HL-60/S4 treated with phorbol 12-myristate 13-acetate at 8.2 ng/mL for 4 days and 3 days (cell line): ENCODE results near the gene MTMR12.

Experiments
- in situ Hi-C: fragments of 300-500 bp; cut with MboI; formaldehyde crosslinking; loops from 2 replicates; pipeline ENCODE4 v1.15.0; 2022; ENCODE audit warnings: low sequenced_read_pairs

The MTMR12 gene

DNA sequence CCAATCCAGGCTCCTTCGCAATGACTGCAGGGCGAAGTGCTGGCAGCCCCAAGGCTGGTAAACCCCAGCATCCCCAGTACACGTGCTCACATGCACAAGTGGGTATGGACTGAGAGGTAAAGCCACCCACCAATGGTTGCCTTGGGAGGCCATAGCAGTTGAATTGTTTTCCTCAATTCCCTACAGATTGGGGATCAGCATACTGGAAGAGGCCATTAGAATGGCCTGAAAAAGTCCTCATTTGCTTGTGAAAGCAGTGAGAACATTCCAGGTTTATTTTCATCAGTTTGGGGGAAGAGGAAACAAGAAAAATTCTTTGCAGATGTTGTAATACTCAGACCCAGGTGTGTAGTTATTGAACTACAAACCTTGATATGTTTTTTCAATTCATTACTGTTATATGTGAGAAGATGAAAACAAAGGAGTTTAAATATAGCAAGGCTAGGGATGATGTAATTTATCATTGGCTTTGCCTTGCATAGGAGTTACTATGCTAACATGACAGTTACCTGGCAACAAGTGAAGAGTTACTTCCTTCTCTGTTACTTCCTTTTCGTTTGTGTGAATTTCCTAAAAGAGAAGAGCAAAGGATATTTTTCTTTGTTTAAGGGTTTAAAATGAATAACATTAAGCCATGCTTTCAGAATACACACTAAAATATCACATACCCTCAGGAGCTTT lies 36.4 kb downstream of the MTMR12 start:
- in situ Hi-C loops: no loop called here

DNA sequence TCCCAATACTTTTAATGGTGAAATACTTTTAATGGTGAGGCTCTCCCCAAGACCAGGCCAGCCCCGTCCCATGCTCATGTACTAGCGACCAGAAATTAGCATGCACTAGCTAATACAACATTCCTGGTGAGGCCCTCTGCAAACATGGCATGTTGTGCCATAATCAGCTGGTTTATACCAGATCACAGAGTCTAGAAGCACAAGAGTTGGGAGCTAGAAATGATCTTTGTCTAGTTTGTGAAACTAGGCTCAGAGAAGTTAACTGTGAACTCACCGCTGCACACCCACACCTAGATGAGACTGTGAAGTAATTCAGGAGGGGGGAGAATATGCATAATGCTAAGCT lies 37.4 kb downstream of the MTMR12 start:
- in situ Hi-C loops: no loop called here

DNA sequence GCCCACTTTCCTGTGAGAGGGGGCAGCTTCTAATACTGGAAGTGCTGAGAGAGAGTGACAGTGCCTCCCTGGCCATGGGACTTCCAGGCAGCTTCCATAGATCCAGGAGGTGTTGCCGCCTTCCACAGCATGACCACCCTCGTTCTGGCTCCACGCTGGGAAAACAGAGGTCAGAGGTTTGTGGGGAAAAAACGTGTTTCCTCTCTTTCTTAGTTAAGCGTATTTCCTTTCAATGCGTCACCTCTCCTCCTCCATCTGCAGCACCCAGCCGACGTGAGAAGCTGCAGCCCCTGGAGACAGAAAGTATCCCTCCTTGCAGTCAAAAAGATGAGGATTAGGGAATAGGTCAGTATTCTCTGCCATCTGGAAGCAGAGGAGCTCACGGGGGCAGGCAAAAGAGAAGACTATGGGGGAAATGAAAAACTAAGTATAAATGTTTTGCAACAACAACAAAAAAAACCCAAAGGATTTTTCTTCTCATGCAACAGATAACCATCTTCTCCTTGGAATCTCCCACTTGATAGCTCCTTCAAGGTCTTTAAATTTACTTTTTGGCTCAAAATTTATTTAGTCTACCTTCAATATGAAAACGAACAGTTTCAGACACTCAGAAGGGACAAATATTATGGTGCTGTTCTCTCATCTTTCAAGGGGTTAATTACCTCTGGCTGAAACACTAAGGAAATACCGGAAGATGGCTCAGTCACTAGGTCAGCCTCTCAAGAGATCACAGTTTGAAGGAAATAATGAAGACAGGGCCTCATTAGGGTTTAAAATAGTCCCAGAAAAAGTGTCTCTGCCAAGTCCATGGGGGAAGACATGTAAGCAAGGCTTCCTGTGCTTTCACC lies 38.0 kb downstream of the MTMR12 start:
- in situ Hi-C loops: no loop called here

DNA sequence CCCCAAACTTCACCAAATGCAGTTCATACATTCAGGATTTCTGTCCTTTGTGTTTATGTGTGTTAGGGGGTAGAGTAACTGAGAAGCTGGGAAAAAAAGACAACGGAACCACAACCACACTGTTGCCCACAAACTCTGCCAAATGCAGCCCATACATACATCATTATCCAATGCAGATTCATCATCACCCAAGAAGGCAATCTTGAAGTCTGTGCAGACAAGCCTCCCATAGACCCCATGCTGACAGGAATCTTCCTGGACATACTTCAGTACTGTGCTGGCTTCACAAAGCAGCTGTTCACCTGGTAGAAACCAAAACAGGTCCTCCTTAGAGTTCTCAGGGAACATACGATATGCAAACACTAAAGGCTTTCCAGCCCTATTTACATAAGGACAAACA lies 38.9 kb downstream of the MTMR12 start:
- in situ Hi-C loops: no loop called here

DNA sequence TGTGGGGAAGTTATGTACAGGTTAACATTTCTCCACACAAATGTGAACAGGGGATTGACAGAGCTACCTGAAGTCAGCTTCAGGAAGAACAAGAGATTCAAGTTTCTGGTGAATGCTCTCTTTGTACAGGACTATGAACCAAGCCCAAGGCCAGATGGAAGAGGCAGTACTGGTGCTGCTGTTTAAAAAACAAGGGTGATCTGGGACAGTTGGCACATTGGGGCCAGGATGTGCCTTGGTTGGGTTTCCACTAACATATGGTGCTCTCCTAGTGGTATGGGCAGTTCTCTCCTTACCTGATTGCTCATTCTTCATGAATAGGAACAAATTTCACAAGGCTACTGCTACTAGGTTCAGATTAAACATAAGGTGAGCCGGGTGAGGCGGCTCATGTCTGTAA lies 40.0 kb downstream of the MTMR12 start:
- in situ Hi-C loops: no loop called here

DNA sequence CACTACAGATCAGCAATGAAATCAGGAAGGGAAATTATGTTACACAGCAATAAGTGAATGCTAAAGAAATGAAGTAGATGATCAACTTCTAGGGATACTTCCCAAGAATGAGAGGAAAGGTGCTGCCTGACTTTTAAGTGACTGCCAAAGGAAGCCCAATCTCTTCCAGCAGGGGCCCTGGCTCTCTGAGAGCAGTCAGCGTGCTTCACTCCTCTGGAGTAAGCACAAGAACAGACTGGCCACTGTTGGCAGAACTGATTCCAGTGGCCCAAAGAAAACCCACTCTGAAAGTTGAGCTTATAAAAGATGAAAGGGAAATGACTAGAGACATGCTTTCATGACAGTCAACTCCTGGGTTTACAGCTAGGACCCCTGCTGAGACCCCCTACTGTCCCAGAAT lies 41.8 kb downstream of the MTMR12 start:
- in situ Hi-C loops: no loop called here

DNA sequence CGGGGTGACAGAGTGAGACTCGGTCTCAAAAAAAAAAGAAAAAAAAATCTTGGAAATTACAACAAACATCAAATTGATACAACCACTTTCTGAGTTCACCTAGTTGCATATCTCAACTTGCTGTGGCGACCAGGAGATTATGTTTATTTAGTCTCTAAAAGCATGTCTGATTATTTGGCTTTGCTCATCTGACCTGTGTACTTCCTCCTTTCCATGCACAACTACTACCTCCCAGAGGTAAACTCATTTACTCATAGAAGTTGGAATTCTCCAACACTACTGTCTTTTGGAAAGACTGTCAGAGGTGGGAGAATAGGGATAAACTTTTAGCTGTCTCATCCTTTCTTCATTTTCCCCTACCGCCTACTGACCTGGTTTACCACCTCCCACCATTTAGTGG lies 42.6 kb downstream of the MTMR12 start:
- in situ Hi-C loops: no loop called here

DNA sequence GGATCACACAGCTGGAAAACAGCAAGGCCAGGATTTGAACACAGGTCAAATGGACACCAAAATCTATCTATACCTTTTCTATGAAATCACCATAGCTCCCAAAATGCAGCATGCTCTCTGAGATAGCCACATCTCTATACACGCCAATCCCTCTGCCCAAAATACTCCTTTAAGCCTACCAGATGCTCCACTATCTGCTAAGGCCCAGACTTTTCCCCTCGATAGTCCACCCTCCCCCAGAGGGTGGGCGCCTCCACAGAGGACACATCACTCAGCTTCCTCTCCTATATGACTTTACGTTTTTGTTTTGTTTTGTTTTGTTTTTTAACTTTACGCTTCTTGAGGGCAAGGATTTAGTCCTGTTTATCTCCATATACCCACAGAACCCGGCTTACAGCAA lies 46.8 kb downstream of the MTMR12 start:
- in situ Hi-C loops: no loop called here

DNA sequence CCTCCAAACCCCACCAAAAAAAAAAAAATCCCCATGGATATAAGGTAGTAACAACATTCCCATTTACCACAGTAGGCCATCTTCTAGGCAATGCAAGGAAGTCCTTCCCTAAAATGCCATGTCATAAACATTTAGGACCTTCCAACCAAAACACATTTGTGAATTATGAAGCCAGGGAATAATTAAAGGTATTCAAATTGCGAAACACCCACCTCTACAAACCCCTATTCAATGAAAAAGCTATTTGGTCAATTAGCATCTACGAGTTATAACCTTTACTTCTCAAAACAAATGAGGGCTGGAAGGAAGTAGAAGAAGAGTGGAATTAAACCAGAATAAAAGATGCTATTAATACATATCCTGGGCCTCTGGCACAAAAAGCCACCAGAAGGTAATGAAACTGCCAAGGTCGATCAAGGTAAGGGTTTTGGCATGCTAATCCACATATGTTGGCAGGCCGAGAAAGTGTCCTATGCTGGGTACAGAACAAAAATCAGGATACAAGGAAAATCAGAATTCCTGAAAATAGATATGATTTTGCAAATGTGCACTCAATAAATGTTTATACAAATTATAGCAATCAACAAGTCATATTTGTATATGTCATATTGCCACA lies 47.7 kb downstream of the MTMR12 start:
- in situ Hi-C loops: no loop called here

DNA sequence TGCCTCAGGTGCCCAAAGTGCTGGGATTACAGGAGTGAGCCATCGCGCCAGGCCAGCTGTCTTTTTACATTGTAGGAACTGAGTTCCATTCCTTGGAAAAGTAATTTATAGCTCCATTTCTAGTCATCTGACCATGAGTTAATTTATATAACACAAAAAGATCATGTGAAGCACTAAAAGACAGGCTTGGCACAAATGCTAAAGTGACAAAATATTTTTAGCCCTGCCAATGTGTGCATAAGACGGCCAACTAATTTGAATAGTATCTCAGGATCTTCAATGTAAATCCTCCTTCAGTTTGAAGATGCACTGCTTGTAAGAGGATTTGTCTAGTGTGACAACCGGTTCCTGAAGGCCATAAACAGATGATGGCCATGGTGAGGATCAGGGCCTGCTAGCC lies 49.1 kb downstream of the MTMR12 start:
- in situ Hi-C loops: no loop called here

DNA sequence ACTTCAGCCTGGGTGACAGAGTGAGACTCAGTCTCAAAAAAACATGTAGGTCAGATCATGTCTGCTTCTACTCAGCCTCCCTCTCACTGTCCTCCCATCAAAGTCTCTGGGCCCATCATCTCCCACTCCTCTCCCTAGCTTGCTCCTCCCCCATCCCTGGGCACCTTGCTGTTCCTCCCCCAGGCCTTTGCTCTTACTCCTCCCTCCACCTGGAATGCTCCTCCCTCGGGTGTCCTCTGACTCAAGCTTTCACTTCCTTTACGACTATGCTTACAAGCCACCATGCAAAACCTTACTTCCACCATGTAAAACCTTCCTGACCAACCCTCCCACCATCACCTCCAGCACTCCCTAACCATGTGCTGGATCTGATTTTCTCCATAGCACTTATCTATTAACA lies 51.5 kb downstream of the MTMR12 start:
- in situ Hi-C loops: no loop called here

DNA sequence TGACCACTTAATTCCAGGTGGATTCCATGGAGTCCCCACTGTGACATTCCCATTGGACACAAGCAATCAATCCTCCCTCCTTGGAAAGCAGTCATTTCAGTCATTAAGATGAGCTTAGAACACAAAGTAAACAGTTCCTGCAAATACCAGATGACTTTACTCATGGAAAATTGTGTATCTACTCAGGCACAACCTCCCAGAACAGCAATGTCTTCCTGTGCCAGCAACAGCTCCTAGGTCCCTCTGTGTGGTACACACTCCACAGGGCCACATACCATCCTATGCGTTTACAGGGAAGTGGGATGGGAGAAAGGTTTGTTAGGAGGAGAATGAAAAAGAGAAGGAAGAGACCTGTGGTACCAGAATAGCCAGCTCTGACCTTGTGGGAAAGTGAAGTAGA lies 53.7 kb downstream of the MTMR12 start:
- in situ Hi-C loops: no loop called here

DNA sequence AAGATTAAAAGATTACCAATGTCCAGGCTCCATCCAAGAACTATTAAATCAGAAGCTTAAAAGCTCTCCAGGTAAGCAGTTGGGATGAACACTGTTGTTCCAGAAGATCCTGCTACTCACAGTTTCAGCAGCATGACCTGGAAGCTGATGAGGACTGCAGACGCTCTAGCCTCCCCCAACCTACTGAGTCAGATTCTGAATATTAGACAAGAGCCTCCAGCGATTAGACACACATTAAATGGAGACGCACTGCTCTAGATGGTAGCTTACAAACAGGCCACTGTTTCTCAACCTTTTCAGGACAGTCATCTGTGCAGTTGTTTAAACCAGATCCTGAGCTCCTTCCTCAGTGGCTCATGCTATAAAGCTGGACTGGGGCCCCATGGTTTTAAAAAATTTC lies 54.3 kb downstream of the MTMR12 start:
- in situ Hi-C loops: no loop called here

DNA sequence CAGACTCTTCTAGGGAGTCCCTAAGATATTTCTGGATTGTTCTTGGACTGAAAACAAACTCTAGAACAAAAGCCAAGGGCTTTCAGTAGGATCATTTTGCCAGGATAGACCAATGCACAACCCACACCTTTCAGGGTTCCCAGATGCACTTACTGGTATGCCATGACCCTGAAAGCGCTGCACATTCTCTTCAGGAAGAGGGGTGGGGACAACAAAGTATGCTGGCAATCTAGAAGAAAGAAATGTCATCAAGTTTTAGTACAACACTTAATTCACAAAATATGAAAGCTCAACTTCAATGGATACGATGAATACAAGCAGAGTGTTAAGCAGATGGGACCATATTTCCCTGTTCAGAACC lies 57.2 kb downstream of the MTMR12 start:
- in situ Hi-C loops: no loop called here

DNA sequence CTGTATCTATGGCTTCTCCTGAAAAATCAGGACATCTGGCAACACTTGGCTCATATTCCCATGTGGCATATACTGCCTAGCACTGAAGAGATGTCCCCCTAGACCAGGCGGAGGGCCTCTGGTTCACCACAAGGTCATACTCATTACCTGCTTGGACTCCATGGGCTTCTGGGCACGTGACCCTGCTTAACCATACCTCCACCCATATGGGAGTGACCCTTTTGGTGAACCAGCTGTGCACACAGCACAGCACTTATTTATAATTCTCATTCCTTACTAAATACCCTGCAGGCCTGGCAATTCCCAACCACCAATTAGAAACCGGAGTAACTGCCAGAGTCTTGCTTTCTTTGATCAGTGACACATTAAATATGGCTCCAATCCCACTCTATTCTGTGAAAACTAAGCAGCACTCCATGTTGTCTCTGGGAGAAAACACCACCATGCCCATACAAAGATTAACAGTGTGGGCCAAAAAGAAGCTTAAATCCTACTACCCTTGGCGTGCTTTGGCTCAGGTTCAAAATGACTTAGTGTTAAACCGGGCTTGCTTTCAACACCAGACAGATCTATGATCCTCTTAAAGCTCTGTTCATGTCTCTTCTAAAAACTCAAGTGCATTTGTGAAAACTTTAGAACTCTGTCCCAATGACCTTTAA lies 57.7 kb downstream of the MTMR12 start:
- in situ Hi-C loops: no loop called here

DNA sequence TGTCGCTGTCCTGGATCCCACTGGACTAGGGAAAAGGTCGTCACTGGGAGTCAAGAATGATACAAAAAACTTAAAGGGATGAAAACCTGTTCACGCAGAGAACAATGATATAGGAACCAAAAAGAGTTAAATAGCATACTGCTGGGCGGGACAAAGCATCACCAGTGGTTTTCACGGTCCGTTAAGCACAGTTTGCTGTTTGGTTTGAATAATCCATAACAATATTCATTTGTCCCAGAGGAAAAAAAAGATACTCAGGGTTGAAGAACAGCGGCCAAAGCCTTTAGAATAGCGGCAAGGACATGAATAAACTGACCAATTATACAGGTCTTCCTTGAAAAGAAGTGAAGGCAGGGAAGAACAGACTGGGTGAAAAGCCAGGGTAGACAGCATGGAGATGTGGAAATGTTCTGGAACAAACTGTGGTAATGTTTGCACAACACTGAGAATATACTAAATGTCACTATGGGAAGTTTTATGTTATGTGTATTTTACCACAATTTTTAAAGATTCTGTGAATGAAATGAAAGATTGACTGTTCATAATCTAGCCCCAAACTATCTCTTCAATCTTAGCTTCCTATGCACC lies 60.8 kb downstream of the MTMR12 start:
- in situ Hi-C loops: no loop called here

DNA sequence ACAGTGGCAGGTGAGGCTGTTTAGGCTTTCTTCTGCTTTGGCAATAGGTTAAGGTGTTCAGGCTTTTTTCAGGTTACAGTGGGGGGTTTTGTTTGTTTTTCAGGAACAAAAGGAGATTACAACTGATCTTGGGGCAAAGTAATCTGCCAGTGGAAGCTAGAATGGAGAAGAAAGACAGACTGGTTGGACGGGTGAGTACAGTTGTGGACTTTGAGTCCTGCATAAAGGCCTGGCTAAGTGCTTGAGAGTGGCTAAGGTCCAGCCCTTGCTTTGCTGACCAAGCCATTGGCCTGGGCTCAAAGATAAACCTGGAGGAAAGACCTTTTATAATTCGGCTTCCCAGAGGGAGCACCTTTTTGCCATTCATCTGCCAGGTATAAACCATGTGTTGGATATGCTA lies 63.1 kb downstream of the MTMR12 start:
- in situ Hi-C loops: no loop called here

DNA sequence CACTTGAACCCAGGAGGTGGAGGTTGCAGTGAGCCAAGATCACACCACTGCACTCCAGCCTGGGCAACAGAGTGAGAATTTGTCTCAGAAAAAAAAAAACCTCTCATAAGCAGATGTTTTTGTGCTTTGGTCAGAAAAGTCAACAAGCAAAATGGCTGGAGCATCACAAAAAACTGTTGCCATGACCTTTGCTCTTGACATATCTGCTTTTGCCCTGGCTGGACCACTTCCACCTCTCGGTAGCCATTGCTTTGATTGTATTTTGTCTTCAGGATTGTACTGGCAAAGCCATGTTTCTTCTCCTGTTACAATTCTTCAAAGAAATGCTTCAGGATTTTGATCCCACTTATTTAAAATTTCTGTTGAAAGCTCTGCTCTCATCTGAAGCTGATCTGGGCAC lies 67.0 kb downstream of the MTMR12 start:
- in situ Hi-C loops: no loop called here

DNA sequence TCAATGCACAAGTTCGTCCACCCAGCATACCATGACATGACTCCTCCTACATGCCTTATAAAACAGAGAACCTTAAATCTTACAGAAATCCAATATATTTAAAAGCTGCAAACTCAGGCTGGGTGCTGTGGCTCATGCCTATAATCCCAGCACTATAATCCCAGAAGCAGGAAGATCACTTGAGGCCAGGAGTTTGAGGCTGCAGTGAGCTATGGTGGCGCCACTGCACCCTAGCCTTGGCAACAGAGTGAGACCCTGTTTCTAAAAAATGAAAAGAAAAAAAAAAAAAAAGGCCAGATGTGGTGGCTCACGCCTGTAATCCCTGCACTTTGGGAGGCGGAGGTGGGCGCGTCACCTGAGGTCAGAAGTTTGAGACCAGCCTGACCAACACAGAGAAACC lies 68.7 kb downstream of the MTMR12 start:
- in situ Hi-C loops: no loop called here

DNA sequence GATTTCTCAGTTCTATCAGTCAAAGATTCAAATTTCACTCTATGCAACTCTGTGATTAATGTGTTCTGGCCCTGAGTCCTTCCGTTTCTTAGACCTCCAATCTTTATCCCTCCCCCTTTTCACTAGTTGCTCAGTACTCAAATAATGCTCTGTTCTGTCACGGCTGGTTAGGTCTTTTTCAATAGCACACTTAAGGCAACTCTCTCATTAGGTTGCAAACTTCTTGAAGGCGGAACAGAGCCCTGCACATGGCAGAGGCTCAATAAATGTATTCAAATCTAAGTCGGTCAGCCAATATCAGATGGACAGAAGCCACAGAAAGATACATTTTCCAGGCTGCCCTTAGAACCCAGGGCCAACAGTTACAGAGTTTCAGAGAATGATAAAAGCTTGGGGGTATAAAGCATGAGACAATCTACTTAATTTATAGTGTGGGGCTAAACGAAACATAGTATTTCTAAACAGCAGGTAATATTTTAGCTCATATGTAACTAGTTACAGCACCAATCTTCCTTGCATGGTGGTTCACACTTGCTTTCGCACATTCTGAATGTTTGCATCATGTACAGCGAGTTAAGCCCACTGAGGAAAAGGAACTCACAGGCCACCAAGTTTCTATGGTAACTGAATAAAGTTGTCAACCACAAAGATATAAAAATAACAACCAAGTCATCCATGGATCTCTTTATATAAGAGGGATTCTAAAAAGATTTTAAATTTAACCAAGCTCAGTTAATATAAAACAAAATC lies 71.5 kb downstream of the MTMR12 start:
- in situ Hi-C loops: no loop called here

DNA sequence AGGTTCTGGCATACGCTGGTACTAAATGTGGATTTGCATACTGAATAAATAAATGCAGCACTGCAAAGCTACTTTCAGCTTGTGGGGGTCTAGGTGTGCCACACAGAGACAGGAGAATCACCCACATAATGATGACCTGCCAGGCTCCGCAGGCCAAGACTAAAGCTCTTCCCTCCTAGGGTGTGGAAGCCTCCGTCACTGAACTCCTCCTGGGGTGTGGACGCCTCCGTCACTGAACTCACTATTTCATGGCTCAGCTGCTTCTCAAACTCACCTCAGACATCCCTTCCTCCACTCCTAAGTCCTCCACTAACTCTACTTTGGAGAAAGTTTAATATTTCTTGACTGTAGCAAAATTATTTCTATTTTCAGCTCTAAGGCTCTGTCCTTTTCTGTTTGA lies 73.4 kb downstream of the MTMR12 start:
- in situ Hi-C loops: no loop called here
